ENCODE data around the gene CFLAR.
"Not testable (repeated sequence)": the region's sequence is repeated elsewhere in the genome, so short reads cannot be mapped to it uniquely, and the experiment has no call there.

GRCh38 chr2:201149821-201150165, 33.8 kb downstream of the CFLAR start:
- TF ChIP-seq REST (IDR thresholded peaks at IDR 0.05); YY1 (IDR thresholded peaks at IDR 0.05); CTCF (IDR thresholded peaks at IDR 0.05; ENCODE audit: low read depth, low read length, missing input control); MAX (IDR thresholded peaks at IDR 0.05): not testable (repeated sequence)
